GM18858 (cell line): ENCODE data around the gene ZNF280D.
"Not testable (repeated sequence)": the region's sequence is repeated elsewhere in the genome, so short reads cannot be mapped to it uniquely, and the experiment has no call there.

Source experiments
- ATAC-seq: cut with Tn5 transposase; IDR thresholded peaks from one replicate; pipeline ENCODE4 v1.9.1; 2021; ENCODE audit not compliant: unreplicated experiment

ZNF280D gene

GRCh38 chr15:56719774-56720555 lies 13.3 kb downstream of the ZNF280D start:
- ATAC-seq = no peak

- ATAC-seq = no peak
Observed at GRCh38 chr15:56719021-56719612, 14.2 kb downstream of the ZNF280D start.

GRCh38 chr15:56718560-56718959 lies 14.7 kb downstream of the ZNF280D start:
- ATAC-seq = no peak

- ATAC-seq = no peak
Observed at GRCh38 chr15:56716334-56716733, 17.0 kb downstream of the ZNF280D start.

GRCh38 chr15:56715220-56715619 lies 18.1 kb downstream of the ZNF280D start:
- ATAC-seq = no peak

GRCh38 chr15:56709502-56709901 lies 23.8 kb downstream of the ZNF280D start:
- ATAC-seq = not testable (repeated sequence)

- ATAC-seq = no peak
Observed at GRCh38 chr15:56699743-56700142, 33.6 kb downstream of the ZNF280D start.

- ATAC-seq = no peak
Observed at GRCh38 chr15:56698270-56698669, 35.0 kb downstream of the ZNF280D start.

- no peak for ATAC-seq
Observed at GRCh38 chr15:56693761-56694160, 39.5 kb downstream of the ZNF280D start.

- no peak for ATAC-seq
Observed at GRCh38 chr15:56690733-56691132, 42.6 kb downstream of the ZNF280D start.

GRCh38 chr15:56683908-56684307 lies 49.4 kb downstream of the ZNF280D start:
- ATAC-seq = no peak

GRCh38 chr15:56681113-56681512 lies 52.2 kb downstream of the ZNF280D start:
- ATAC-seq = no peak

- no peak for ATAC-seq
Observed at GRCh38 chr15:56679225-56679624, 54.1 kb downstream of the ZNF280D start.

GRCh38 chr15:56678571-56678970 lies 54.7 kb downstream of the ZNF280D start:
- ATAC-seq = no peak

- no peak for ATAC-seq
Observed at GRCh38 chr15:56677271-56677670, 56.0 kb downstream of the ZNF280D start.

- no peak for ATAC-seq
Observed at GRCh38 chr15:56675930-56676329, 57.4 kb downstream of the ZNF280D start.

- no peak for ATAC-seq
Observed at GRCh38 chr15:56674857-56675256, 58.5 kb downstream of the ZNF280D start.

GRCh38 chr15:56672721-56673120 lies 60.6 kb downstream of the ZNF280D start:
- no peak for ATAC-seq

- ATAC-seq = no peak
Observed at GRCh38 chr15:56667517-56667916, 65.8 kb downstream of the ZNF280D start.

GRCh38 chr15:56660943-56661342 lies 72.4 kb downstream of the ZNF280D start:
- no peak for ATAC-seq

- ATAC-seq = no peak
Observed at GRCh38 chr15:56659197-56659596, 74.1 kb downstream of the ZNF280D start.

GRCh38 chr15:56654624-56655023 lies 78.7 kb downstream of the ZNF280D start:
- ATAC-seq = no peak

GRCh38 chr15:56654216-56654615 lies 79.1 kb downstream of the ZNF280D start:
- ATAC-seq = no peak
